GM12892 (cell line): ENCODE results near the gene CDH18.

Experiments
- DNase-seq: peaks from one replicate; pipeline ENCODE4 v3.0.0; 2011; ENCODE audit not compliant: insufficient read length
- FAIRE-seq: peaks from 2 replicates; lab custom pipeline; 2011; peaks lifted over from hg19 to GRCh38; lab: Jason Lieb, UNC
- POLR2A ChIP-seq: IDR thresholded peaks from 2 replicates; pipeline ENCODE4 v1.6.1; 2011; ENCODE audit warnings: low read depth, low read length, control low read depth
- POLR2AphosphoS5 ChIP-seq: IDR thresholded peaks from 2 replicates; pipeline ENCODE4 v1.6.1; 2011; ENCODE audit warnings: low read depth, low read length, control low read depth
- TAF1 ChIP-seq: IDR thresholded peaks from 2 replicates; pipeline ENCODE4 v1.6.1; 2011; ENCODE audit warnings: low read depth, mild to moderate bottlenecking, control low read depth, low read length, borderline replicate concordance

The CDH18 gene

GRCh38 chr5:19927170-19927569 is 60.8 kb downstream of the CDH18 start:
- no peak for DNase-seq
- FAIRE-seq = no peak
- no peak for TF ChIP-seq POLR2AphosphoS5
- TF ChIP-seq POLR2A = no peak
- TF ChIP-seq TAF1 = no peak

GRCh38 chr5:19923742-19924141 is 64.3 kb downstream of the CDH18 start:
- FAIRE-seq = no peak
- DNase-seq = no peak
- no peak for TF ChIP-seq POLR2A

GRCh38 chr5:19920761-19921160 is 67.2 kb downstream of the CDH18 start:
- no peak for TF ChIP-seq POLR2AphosphoS5
- no peak for TF ChIP-seq POLR2A
- TF ChIP-seq TAF1 = no peak
- no peak for FAIRE-seq
- DNase-seq = no peak

- no peak for FAIRE-seq
- DNase-seq = no peak
- TF ChIP-seq POLR2A = no peak
- TF ChIP-seq POLR2AphosphoS5 = no peak
- no peak for TF ChIP-seq TAF1
Measured at GRCh38 chr5:19918780-19919179, 69.2 kb downstream of the CDH18 start.

- TF ChIP-seq POLR2AphosphoS5 (no peak), POLR2A (no peak), TAF1 (no peak)
- no peak for DNase-seq
Measured at GRCh38 chr5:19917588-19918122, 70.3 kb downstream of the CDH18 start.

GRCh38 chr5:19910136-19910535 is 77.9 kb downstream of the CDH18 start:
- FAIRE-seq (no peak), DNase-seq (no peak)
- TF ChIP-seq POLR2AphosphoS5 (no peak), POLR2A (no peak), TAF1 (no peak)

More at GRCh38 chr5:19917588-19918122, 70.3 kb downstream of the CDH18 start:
- no peak for FAIRE-seq

GRCh38 chr5:19904766-19905165 is 83.2 kb downstream of the CDH18 start:
- DNase-seq (no peak), FAIRE-seq (no peak)
- TF ChIP-seq TAF1 (no peak), POLR2AphosphoS5 (no peak), POLR2A (no peak)

GRCh38 chr5:19903611-19904010 is 84.4 kb downstream of the CDH18 start:
- TF ChIP-seq POLR2A (no peak), POLR2AphosphoS5 (no peak)
- no peak for FAIRE-seq
- no peak for DNase-seq

- TF ChIP-seq POLR2AphosphoS5 = no peak
- TF ChIP-seq POLR2A = no peak
- TF ChIP-seq TAF1 = no peak
- no peak for FAIRE-seq
- DNase-seq = no peak
Measured at GRCh38 chr5:19902316-19902934, 85.6 kb downstream of the CDH18 start.

GRCh38 chr5:19900269-19900668 is 87.7 kb downstream of the CDH18 start:
- TF ChIP-seq POLR2AphosphoS5 (no peak), TAF1 (no peak), POLR2A (no peak)
- no peak for DNase-seq
- FAIRE-seq = no peak

GRCh38 chr5:19891658-19892057 is 96.3 kb downstream of the CDH18 start:
- DNase-seq (no peak), FAIRE-seq (no peak)
- TF ChIP-seq POLR2A = no peak
- no peak for TF ChIP-seq POLR2AphosphoS5
- no peak for TF ChIP-seq TAF1

- DNase-seq (no peak), FAIRE-seq (no peak)
- no peak for TF ChIP-seq POLR2A
- no peak for TF ChIP-seq TAF1
- TF ChIP-seq POLR2AphosphoS5 = no peak
Measured at GRCh38 chr5:19886123-19886917, 101.7 kb downstream of the CDH18 start.
